Stomach (tissue), 9 donors: ENCODE measurements around the gene DNAI4. TPM values are rescaled to one million over a fixed set of nuclear protein-coding genes. Genes with fewer than 3 reads are reported as not detected.

Source experiments
- DNase-seq, 2 donors: peaks; one replicate each; pipeline versions ENCODE4 v3.0.0 to v3.0.0-alpha.2; 2013 to 2019
- H3K27ac ChIP-seq, 5 donors: fragments of 200-600 bp in 4 of 5; sonication (generic) in 4 of 5; one replicate each; pipeline ENCODE4 v1.5.1; 2013 to 2019; ENCODE audit warnings: mild to moderate bottlenecking in 1 of 5, moderate library complexity in 1 of 5
- H3K27me3 ChIP-seq, 3 donors: fragments of 200-600 bp; sonication (generic); one replicate each; pipeline ENCODE4 v1.5.1; 2017 to 2019; ENCODE audit warnings: mixed run types in 1 of 3
- H3K36me3 ChIP-seq, 4 donors: fragments of 200-600 bp; sonication (generic); 1 replicate in 3 of 4; 2 replicates in 1 of 4; pipeline ENCODE4 v1.5.1; 2016 to 2019
- H3K4me1 ChIP-seq, 4 donors: fragments of 200-600 bp; sonication (generic); one replicate each; pipeline ENCODE4 v1.5.1; 2016 to 2019
- H3K4me3 ChIP-seq, 4 donors: fragments of 200-600 bp; sonication (generic) in 3 of 4; one replicate each; pipeline ENCODE4 v1.5.1; 2016 to 2019; ENCODE audit warnings: mild to moderate bottlenecking in 1 of 4
- H3K9me3 ChIP-seq, 4 donors: fragments of 200-600 bp; sonication (generic); one replicate each; pipeline ENCODE4 v1.5.1; 2016 to 2019
- CTCF ChIP-seq, 7 experiments: fragments of 450-650 bp in 4 of 7; fragments of 200-600 bp in 3 of 7; sonication (generic) in 3 of 7; IDR thresholded peaks; one replicate each; pipeline ENCODE4 v1.5.1; 2016 to 2019; ENCODE audit warnings: antibody characterized with exemption in 7 of 7, control low read depth in 2 of 7, mild to moderate bottlenecking in 1 of 7
- EP300 ChIP-seq: sonication (generic); formaldehyde crosslinking; IDR thresholded peaks from one replicate; pipeline ENCODE4 v1.6.1; 2017; ENCODE audit warnings: antibody characterized with exemption
- POLR2A ChIP-seq, 4 donors: fragments of 450-650 bp; IDR thresholded peaks; one replicate each; pipeline ENCODE4 v1.6.1; 2016; ENCODE audit warnings: antibody characterized with exemption in 4 of 4, control low read depth in 2 of 4, mild to moderate bottlenecking in 1 of 4, moderate library complexity in 1 of 4
- POLR2AphosphoS5 ChIP-seq, 3 donors: sonication (generic); formaldehyde crosslinking; IDR thresholded peaks; one replicate each; pipeline ENCODE4 v1.6.1; 2016; ENCODE audit warnings: antibody characterized with exemption in 3 of 3
- WGBS, 5 donors: extraction: QIAGEN DNeasy Blood & Tissue Kit in 3 of 5; methylation state at CpG; one replicate each; pipeline versions ENCODE4 v1.1.5 to v1.1.7; 2013 to 2018; 5-methylcytosine and 5-hydroxymethylcytosine counted together
- intact Hi-C: fragments of 100-400 bp; cut with DNase I; formaldehyde crosslinking; loops from one replicate; pipeline ENCODE4 v1.15.1; 2023; ENCODE audit warnings: low total_unique reads
- polyA plus RNA-seq, 3 donors: library from polyadenylated mRNA; stranded (reverse); fragments of 200-250 nt; gene quantifications; one replicate each; pipeline ENCODE4 v1.2.3, GENCODE V29; 2013
- total RNA-seq, 5 donors: library from RNA; depleted of rRNA; stranded (reverse); fragments of >200 nt; gene quantifications; one replicate each; pipeline versions ENCODE4 v1.1.0 to v1.2.3, GENCODE V29; 2014 to 2016
- donor health status: healthy with polysubstance abuse.
- donor health status: Bipolar disorder and iron deficiency.
- donor health status: healthy.

The DNAI4 gene
- total and polyA plus RNA-seq, 8 donors, result 0.44 to 9.5 (median 6.2) TPM; not detected in 1

GRCh38 chr1:66937529-66938234 is 13.0 kb upstream of the DNAI4 start:
- Histone ChIP-seq H3K27me3 (no peaks in the 10 kb centered on the region), H3K27ac (no peak overlapping the region), H3K9me3 (no peaks in the 10 kb centered on the region), H3K36me3 (peaks cover 0 to 11% (median 3%) of the 10 kb centered on the region in 4 donors), H3K4me3 (no peak overlapping the region), H3K4me1 (peaks cover 20 to 94% (median 68%) of the 10 kb centered on the region in 4 donors)
- no peak for TF ChIP-seq POLR2A (IDR thresholded peaks at IDR 0.05)
- 0 to 27% (median 0%) methylated on average over 1 of the region's 1 CpG for WGBS, 5 donors
- DNase-seq, result no peak
- intact Hi-C loops, result no loop called here

GRCh38 chr1:66933887-66934700 is 9.4 kb upstream of the DNAI4 start:
- H3K27ac ChIP-seq, result peak overlapping the region; percentile 32 to 98 (median 55)
- H3K4me3 ChIP-seq, result peak overlapping the region in 3 of 4 donors; percentile 19 to 28 (median 27)

GRCh38 chr1:66932291-66932690 is 7.6 kb upstream of the DNAI4 start:
- Histone ChIP-seq H3K9me3 (no peaks in the 10 kb centered on the region), H3K4me1 (peaks cover 27 to 72% (median 51%) of the 10 kb centered on the region in 4 donors), H3K36me3 (no peaks in the 10 kb centered on the region), H3K27ac (peak overlapping the region in 3 of 5 donors; percentile 31 to 99 (median 98)), H3K27me3 (no peaks in the 10 kb centered on the region), H3K4me3 (peak overlapping the region in 2 of 4 donors; percentile 71 to 87)
- WGBS, 5 donors, result 23 to 41% (median 31%) methylated on average over 2 of the region's 2 CpGs
- no peak for TF ChIP-seq CTCF (IDR thresholded peaks at IDR 0.05)
- TF ChIP-seq EP300, result no peak
- TF ChIP-seq POLR2A (IDR thresholded peaks at IDR 0.05), result no peak
- no peak for TF ChIP-seq POLR2AphosphoS5 (IDR thresholded peaks at IDR 0.05)
- intact Hi-C loops, result no loop called here
- no peak for DNase-seq

More at GRCh38 chr1:66933887-66934700, 9.4 kb upstream of the DNAI4 start:
- intact Hi-C loops, result no loop called here
- Histone ChIP-seq H3K4me1 (peaks cover 28 to 83% (median 67%) of the 10 kb centered on the region in 4 donors), H3K36me3 (no peaks in the 10 kb centered on the region), H3K27me3 (no peaks in the 10 kb centered on the region), H3K9me3 (no peaks in the 10 kb centered on the region)
- no peak for TF ChIP-seq POLR2AphosphoS5 (IDR thresholded peaks at IDR 0.05)
- no peak for TF ChIP-seq EP300
- TF ChIP-seq CTCF (IDR thresholded peaks at IDR 0.05), result no peak
- TF ChIP-seq POLR2A (IDR thresholded peaks at IDR 0.05), result no peak
- peak in 1 of 2 donors; percentile 22 for DNase-seq
- 27 to 41% (median 36%) methylated on average over 7 of the region's 7 CpGs for WGBS, 5 donors

- H3K4me3 ChIP-seq, result peak overlapping the region; percentile 71 to 89 (median 86)
- 6 to 21% (median 15%) methylated on average over 4 of the region's 4 CpGs for WGBS, 5 donors
Observed at GRCh38 chr1:66931590-66931989, 6.9 kb upstream of the DNAI4 start.

More at GRCh38 chr1:66931590-66931989, 6.9 kb upstream of the DNAI4 start:
- Histone ChIP-seq H3K4me1 (peaks cover 24 to 72% (median 54%) of the 10 kb centered on the region in 4 donors), H3K27ac (peak overlapping the region in 4 of 5 donors; percentile 98 to 100 (median 98)), H3K9me3 (no peaks in the 10 kb centered on the region), H3K36me3 (no peaks in the 10 kb centered on the region), H3K27me3 (no peaks in the 10 kb centered on the region)
- TF ChIP-seq CTCF (IDR thresholded peaks at IDR 0.05) (no peak), POLR2AphosphoS5 (IDR thresholded peaks at IDR 0.05) (no peak), EP300 (no peak), POLR2A (IDR thresholded peaks at IDR 0.05) (no peak)
- intact Hi-C loops, result no loop called here
- DNase-seq, result peak in 1 of 2 donors; percentile 18
